GM19025 (cell line): ENCODE measurements around the gene PXMP2.
A peak's percentile ranks its signal among the peaks of the same experiment; 100 is the strongest.

Experiments used
- ATAC-seq: cut with Tn5 transposase; IDR thresholded peaks from one replicate; pipeline ENCODE4 v1.9.1; 2021; ENCODE audit warnings: mild to moderate bottlenecking, low read depth, moderate library complexity; ENCODE audit not compliant: unreplicated experiment

The PXMP2 gene

DNA sequence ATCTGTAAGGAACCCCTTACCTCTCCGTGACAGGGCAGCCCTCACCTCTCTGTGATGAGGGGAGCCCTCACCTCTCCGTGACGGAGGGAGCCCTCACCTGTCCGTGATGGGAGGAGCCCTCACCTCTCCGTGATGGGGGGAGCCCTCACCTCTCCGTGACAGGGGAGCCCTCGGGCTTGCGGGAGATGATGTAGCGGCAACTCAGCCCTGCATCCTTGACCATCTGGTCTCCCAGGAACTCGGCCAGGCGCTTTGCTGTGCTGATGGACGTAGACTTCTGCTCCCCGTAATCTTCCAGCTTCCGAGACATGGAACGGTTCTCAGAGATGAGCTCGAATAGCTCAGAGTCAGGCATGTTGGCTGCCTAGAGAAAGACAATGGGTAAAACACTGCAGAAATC is 28.2 kb upstream of the PXMP2 start:
- ATAC-seq: no peak

DNA sequence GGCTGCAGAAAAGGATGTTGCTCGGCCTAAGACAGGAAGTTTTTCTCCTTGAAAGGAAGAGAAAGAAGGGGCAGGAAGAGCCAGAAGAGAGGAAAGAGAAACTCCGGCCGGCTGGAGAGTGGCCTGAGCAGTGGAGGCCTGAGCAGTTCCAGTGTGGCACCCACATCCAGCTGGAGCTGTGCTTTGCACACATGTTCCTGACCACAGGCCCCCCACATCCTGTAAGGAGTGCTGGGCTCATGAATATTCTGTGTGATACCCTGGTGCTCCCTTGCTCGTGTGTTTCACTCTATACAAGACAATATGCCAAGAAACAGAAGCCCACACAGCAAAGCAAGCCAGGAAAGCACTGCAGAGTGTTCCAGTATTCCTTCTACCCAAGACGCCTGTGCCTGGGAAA is 27.3 kb upstream of the PXMP2 start:
- no peak for ATAC-seq

DNA sequence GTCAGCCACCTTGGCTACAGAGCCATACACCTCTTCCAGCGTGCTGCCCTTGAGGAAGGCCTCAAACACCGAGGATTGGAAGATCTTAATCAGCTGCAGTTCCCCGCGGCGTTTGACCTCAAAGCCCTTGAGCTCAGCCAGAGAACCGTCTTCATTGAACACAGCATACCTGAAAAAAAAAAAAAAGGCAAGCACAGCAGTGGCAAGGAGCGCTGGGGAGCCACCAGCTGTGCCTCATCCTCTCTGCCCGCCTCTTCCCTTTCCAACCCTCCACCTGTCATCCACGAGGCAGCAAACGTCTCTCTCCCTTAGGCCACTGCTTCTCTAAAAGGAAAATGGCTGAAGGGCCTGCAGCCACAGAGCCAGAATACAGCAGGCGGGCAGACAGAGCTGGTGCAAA is 26.4 kb upstream of the PXMP2 start:
- no peak for ATAC-seq

DNA sequence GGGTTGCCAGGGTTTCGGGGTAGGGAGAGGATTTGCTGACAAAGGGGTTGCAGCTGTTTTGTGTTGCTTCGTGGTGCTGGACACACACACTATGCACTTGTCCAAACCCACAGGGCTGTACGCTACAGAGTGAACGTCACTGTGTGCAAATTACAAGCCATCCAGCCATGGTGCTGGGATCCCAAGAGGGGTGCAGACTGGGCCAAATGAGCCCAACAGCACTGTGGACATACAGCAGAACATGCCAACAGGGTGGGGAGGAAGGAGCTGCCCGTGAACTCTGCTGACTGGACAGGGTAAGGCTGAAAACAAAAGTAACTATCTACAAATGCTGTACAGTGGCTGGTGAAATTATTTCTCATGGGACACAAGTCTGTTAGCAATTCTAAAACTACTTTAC is 25.4 kb upstream of the PXMP2 start:
- no peak for ATAC-seq

DNA sequence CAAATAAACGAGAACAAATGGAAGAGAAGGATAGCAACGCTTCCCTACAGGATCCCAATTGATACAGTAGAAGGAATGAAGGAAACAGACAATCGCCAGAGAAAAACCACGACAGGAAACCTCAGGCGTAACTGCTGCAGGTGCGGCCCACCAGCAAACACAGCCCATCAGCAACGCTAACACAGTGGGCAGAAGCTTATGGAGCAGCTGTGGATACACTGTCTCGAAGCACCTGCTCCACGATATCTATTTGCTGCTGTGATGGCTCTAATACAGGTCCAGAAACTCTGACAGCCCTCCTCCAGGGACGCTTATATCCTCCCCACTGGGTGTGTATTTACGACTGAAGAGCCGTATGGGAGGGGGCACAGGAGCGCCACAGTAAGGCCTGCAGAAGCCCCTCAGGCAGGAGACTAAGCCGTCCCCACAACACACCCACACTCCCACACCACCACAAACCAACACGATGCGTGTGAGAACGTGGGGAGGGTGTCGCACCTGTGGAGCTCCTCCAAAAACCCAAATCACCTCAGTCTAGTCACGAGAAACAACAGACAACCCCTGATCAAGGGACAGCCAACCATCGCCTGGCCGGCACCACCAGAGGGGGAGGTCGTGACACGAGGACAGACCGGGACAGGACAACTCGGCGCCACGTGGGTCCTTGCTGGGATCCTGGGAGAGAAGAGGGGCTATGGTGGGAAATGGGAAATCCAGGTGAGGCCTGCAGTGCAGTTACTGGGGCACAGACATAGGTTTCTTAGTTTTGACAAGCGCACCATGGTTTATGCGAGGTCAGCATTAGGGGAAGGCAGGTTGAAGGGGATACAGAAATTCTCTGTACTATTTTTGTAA is 24.3 kb upstream of the PXMP2 start:
- no peak for ATAC-seq

DNA sequence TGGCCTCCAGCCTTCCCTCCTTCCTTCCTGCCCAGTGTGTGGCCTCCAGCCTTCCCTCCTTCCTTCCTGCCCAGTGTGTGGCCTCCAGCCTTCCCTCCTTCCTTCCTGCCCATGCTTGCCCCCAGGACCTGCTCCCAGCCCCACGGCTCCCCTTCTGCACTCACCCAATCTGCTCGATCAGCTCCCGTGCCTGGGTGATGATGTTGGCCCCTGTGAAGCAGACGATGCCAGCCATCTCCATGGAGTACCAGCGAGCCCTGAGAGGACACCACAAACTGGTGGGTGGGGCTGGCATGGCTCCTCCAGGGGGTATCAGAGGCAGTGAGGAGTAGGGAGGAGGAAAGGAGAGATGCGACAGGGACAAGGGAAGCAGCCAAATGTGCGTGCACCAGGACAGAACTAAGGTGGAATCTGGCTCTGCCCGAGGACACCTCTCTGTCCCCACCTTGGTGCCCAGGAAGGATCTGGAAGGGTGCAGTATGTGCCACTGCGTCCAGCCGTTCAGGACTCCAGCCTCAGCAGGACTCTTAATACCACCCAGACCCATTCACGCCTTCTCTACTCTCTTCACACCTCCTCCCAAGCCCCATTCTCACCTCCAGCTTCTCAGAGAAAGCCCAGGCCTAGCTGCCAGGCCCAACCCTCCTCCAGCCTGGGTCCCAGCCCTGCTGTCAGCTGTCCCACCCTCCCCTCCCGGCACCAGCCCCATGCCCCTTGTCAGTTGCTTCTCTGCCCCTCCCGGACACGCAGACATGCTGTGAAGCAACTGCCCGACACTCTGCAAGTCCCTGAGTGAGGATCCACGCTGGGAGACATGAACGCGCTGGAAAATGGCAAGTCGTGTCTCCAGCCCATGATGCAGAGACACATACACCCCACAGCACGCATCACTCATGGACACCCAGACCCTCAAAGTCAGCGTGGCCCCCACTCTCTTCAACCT is 22.9 kb upstream of the PXMP2 start:
- no peak for ATAC-seq

DNA sequence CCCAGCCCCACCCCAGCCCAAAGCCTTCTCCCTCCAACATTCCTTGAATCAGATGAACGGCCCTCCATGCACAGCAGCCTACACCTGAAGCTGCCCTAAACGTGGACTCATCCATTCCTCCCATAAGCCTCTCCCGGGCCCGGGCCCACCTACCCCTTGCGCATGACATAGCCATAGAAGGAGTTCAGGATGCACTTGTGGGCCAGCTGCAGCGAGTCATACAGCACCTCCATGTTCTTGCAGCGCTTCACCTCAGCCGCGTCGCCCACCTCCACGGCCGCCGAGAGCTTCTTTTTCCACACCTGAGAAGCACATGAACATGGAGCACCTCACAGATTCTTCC is 22.3 kb upstream of the PXMP2 start:
- ATAC-seq: no peak

DNA sequence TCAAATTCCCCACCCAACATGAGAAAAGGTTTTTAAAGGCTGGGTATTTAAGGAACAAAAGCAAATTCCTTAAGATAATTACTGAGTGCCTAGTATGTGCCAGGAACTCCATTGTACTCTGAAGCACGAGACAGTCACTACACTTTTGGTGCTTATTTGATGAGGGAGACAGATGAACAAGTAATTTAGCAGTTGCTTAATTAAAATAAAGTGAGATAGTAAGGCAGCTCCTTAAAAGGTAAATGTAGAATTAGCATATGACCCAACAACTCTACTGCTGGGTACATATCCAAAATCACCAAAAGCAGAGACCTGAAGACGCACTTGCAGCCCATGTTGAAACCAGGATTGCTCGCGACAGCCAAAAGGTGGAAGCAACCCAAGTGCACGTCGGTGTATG is 21.6 kb upstream of the PXMP2 start:
- ATAC-seq: no peak

DNA sequence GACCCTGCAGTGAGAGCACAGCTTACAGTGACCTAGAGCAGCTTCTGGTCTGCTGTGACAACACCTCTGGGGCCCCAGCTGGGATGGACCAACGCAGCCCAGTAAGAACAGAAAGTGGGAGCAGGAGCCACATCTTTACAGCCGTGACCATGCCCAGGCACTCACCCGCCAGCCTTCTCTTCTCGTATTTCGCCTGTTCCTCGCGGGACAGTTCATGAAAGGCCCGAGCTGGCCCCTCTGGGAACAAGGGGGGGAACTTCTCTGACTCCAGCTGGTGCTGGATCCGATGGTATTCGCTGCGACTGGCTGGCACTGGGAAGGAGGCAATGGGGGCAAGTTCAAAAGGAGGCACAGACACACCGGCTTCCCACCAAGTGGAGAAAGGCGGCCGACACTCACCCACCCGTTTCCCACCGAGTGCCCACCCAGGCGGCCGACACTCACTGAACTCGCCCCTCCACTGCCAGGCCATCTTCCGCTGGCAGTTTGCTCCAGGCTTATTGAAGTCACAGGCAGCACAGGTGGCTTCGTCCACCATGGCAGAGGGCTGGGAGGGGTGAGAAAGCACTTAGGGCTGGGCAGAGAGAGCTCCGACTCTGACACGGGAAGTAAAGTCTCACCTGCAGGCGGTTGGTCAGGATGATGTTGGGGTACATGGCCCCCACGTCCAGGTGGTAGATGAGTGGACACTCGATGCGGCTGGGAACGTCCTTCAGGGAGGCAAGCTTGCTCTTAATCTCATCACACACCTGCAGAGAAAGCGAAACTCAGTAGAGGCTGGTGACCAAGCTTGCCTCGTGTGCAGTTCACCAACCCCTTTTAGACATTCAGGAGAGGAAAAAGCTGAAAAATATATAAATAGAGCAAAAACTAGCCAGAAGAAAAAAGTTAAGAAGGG is 18.9 kb upstream of the PXMP2 start:
- ATAC-seq: no peak

DNA sequence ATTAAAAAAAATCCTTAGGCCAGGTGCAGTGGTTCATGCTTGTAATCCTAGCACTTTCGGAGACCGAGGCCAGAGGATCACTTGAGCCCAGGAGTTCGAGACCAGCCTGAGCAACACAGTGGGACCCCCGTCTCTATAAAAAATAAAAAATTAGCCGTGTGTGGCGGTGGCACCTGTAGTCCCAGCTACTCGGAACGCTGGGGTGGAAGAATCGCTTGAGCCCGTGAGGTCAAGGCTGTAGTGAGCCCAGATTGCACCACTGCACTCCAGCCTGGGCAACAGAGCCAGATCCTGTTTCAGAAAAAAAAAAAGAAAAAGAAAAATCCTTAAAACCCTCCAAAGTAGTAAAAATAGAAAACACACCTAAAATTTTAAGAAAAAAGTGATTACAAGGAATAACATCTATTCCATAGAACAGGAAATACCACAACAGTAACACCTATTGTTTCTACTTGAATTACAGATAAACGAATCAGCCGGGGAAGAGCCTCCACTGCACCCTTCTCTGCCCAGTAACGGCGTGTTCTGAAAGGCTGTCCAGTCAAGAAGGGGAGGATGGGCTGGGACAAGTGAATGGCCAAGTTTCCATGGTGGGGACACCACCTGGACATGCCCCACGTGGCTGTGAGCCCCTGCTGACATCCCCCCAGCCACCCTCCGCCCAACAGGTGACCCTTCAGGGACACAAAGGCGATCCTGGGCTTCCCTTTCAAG is 18.1 kb upstream of the PXMP2 start:
- no peak for ATAC-seq

DNA sequence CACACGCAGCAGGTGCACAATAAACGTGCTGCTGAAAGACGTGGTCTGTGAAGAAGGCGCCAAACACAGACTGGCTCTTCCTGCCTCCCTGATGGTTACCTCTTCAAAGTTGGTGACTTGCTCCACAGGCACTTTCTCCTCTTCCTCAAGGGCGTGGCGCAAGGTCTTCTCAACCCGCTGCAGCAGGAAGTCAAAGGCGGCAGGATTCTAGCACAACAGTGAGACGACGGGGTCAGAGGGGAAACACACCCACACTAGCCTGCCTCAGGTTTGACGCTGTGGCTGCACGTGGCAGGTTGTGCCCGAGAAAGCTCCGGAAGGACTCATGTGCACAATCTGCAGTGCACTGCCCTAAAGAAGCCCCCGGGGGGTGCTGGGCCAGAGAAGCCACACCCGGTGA is 15.3 kb upstream of the PXMP2 start:
- no peak for ATAC-seq

DNA sequence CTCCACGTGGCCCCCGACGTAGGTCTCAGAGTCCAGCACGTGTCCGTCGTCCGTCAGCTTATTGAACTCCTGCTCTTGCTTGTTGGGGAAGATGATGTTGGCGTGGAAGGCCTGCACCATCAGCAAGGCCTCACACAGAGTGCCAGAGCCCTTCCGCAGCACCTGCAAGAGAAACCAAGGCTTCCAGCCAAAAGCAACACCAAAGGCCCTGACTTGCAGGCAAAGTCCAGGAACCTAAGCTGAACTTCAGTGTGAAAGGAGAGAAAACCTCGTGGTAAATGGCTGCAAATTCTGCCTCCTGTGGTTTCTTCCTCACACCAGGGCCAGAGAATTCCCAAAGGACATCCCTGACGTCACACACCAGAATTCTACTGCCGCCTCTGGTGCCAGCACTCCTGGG is 14.7 kb upstream of the PXMP2 start:
- ATAC-seq: no peak

DNA sequence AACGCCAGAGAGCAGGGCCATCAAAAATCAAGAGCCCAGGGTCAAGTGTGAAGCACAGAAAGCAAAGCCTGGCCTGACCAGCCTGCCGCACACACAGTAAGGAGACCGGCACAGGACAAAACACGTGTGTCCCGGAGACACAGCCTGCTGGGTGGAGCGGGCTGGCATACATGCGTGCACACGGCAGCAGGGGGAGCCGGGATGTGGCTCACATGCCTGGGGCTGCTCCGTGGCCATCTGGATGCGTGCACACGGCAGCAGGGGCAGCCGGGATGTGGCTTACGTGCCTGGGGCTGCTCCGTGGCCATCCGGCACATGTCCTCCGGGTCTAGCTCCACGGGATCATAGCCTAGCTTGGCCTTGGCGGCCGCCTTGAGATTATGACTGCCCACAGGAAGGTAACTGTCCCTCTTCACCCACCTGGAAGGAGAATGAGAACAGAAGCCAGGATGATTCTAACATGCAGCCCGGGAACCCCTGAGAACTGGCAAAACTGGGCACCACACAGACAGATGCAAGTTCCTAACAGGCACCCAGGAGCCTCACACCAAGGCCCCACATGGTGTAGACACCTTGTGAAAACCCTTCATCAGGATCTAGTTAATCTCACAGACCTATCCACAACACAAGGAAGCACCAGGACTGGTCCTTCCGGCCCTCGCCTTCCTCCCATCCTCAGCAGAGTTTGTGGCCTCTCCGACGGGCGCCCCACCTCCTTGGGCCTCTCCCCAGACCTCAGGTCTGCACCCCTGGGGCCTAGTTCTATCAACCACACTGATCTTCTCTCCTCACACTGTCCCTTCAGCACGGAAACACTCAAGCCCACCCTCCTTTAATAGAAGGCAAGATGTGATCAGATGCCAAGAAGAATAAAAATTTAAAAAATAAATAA is 13.9 kb upstream of the PXMP2 start:
- no peak for ATAC-seq

DNA sequence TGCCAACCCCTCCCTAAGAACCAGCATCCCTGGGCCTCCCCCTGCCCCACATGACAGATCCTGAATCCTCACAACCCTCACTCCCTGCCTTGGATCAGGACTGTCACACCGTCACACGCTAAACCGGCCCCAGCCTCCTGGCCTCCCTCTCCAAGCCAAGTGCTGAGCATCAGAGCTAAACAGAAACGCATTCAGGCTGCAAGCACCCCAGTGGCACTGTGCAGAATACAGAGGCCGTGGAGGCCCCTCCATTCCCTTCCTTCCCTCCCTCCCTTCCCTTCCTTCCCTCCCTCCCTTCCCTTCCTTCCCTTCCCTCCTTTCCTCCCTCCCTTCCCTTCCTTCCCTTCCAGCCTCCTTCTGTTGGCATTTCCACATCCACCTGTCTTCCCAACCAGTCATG is 12.8 kb upstream of the PXMP2 start:
- no peak for ATAC-seq

DNA sequence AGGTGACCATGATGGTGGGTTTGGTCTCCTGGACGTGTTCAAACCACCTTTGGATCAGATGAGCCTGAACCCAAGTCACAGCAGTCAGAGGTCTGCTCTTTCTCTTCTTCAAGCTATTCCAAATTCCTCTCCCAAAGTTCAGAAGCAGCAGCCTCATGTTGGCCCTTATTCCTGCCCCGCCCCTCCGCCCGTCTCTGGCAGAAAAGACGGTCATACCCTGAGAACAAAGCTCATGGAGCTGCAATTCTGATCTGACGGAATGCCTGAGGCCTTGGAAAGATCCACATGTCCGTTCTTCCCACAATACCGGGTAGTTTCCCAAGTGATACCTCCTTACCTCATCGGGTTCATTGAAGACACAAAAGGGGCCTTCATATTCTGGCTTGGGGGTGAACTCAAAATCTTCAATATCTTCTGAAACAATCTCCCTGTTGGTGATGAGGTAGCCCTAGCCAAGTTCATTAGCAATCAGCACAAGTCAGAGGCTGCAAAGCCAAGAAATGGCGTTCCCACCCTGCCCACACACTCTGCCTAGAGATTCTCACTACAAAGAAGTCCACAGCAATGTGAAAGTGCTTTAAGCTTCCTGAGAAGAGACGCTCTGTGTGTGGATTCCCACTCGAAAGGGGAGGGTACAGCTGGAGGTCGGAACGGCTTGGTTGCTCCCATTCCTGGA is 11.5 kb upstream of the PXMP2 start:
- no peak for ATAC-seq

DNA sequence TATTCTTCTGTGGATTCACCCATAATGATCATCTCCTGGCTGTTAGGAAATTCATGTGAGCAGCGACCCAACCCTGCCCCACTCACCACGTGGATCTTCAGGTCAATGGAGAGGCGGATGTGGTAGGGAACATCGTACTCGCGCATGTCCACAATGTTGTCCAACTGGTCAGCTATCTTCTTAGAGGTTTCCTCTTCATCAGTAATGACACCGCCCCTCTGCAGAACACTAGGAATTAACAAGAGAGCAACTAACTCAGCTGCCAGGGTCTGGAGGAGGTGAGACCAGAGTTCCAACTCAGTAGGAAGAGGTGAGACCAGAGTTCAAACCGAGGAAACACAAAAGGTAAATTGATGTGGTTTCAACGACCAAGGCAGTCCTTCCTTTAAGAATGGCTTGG is 9.9 kb upstream of the PXMP2 start:
- ATAC-seq: no peak

DNA sequence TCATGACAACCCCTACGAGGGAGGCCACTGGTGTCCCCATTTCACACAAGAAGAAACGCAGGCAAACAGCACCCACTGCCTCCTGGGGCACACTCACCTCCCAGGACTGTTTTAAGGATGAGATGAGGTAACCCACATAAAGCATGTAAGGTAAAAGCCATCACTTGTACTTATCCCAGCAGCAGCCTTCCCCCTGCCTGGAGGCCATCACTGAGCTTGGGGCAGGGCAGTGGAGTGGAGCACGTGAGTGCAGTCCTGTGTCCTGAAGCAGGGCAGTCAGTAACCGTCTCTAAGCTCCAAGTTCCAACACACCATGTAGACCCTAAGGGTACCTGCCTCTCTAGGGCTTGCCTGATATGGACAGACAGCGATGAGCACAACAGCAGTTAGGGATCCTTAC is 2.0 kb upstream of the PXMP2 start:
- no peak for ATAC-seq

DNA sequence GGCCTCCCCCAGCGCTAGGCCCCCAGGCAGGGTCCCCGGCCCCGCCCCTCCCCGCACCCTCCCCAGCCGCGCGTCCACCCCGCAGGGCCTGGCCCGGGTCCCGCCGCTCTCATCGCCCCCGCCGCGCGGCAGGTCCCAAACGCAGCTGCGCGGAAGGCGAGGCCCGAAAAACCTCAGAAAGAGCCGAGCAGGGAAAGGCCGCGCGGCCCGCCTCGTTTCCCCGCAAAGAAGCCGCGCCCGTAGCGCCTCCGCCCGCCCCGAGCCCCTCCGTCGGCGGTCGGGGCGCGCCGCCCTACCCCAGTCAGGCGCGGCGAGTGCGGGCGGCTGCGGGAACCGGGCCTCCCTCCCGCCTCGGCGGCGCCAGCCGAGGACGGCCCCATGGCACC is 569 bp upstream of the PXMP2 start:
- ATAC-seq: peak; percentile 10

DNA sequence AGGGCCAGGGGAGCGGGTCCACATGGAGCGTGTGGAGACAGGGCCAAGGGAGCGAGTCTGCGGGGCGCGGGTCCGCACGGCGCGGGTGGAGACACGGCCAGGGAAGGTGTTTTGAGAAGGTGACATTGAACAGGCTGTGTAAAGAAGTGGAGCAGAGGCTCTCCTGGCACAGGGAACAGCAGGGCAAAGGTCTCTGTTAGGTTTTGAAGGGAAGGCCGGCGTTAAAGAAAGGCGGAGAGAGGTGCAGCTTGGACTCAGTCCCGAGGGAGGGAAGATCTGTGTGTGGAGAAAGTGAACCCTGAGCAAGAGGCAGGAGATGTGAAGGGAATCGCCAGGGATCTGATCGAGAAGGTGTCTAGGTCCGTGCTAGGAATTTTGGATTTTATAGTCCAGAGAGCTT is 1.8 kb downstream of the PXMP2 start:
- no peak for ATAC-seq
